D341Med (cell line): ENCODE data around the gene CFAP298.
"Not testable (repeated sequence)": the region's sequence is repeated elsewhere in the genome, so short reads cannot be mapped to it uniquely, and the experiment has no call there.

ENCODE experiments used
- DNase-seq: peaks from one replicate; pipeline ENCODE4 v3.0.0; 2012; ENCODE audit warnings: low spot score

The CFAP298 gene

DNA sequence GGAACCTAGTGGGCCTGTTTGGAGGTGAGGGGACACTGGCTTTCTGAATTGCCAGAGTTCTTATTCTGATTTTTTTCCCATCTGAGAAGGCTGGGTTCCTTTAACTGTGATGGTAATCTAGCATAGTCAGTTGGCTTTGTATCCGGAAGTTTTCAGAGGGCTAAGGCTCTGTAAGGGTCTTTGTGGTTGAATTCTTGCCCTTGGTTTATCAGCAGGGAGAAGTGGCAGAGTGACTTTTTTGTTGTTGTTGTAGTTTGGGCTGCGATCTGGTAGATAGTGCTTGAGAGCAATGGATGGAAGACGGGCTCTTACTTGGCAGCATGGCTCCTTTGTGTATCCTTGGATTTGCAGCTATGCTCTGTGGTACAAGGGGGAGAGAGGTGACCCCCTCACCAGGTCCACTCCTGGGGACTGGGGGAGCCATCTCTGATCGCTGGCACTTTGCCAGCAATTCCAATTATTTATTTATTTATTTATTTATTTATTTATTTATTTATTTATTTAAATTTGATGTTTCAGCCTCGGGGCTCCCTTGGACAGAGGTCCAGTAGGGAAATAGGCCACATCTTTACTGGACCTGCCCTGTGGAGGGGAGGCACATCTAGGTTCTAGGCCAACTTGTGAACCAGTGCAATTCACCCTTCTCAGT is 45.3 kb downstream of the CFAP298 start:
- DNase-seq: no peak

- DNase-seq: no peak
These were observed 46.2 kb downstream of the CFAP298 start for GRCh38 chr21:32565856-32566465.

DNA sequence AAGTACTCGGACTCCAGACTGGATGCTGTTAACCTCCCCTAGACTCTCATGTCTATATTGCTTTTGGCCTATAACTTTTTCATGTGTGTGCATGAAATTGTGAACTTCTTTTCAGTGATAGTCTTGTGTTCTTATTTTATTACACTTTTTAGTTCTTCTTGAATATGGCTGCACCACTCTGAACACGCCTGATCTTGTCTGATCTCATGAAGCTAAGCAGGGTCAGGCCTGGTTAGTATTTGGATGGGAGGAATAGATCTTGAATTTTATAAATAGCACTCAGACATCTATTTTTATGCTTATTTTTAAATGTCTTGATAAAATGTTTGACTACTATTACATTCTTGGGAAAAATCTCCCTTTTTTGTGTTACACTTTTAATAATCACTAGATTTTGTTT is 49.3 kb downstream of the CFAP298 start:
- DNase-seq: no peak

DNA sequence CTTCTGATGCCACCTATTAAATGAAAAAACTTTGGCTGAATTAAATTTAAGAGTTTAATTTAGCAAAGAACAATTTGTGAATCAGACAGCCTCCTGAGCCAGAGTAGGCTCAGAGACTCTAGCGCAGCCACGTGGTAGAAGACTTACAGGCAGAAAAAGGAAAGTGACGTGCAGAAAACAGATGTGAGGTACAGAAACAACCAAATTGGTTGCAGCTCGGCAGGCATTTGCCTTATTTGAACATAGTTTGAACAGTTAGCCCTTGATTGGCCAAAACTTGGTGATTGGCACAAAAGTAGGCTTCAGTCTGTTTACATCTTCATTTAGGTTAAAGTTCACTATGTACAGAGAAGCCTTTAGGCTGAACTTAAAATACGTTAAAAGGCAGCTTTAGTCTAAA is 49.8 kb downstream of the CFAP298 start:
- DNase-seq: no peak

DNA sequence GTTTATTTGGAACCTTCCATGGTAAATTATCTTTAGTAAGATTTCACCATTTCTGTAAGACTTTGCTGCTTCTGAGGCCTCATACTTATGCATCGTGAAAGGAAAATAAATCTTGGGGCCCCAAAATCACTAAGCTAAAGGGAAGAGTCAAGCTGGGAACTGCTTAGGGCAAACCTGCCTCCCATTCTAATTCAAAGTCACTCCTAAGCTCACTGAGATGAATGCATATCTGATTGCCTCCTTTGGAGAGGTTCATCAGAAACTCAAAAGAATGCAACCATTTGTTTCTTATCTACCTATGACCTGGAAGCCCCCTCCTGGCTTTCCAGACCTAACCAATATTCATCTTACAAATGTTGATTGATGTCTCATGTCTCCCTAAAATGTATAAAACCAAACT is 50.7 kb downstream of the CFAP298 start:
- not testable (repeated sequence) for DNase-seq

- no peak for DNase-seq
These were observed 51.3 kb downstream of the CFAP298 start for GRCh38 chr21:32560896-32561295.

DNA sequence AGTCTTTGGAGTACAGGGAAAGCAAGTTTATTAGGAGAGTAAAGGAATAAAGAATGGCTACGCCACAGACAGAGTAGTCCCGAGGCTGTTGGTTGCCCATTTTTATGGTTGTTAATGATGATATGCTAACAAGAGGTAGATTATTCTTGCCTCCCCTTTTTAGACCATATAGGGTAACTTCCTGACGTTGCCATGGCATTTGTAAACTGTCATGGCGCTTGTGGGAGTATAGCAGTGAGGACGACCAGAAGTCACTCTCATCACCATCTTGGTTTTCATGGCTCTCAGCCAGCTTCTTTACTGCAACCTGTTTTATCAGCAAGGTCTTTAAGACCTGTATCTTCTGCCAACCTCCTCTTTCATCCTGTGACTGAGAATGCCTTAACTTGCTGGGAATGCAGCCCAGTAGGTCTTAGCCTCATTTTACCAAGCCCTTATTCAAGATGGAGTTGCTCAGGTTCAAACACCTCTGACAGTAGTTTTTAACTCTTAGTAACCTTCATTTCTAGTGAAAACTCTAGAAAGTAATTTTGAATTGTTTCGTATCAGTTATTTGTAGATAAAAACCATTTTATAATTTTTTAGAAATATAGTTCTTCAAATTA is 53.1 kb downstream of the CFAP298 start:
- DNase-seq: no peak

GRCh38 chr21:32558106-32558505 is 54.1 kb downstream of the CFAP298 start:
- no peak for DNase-seq

DNA sequence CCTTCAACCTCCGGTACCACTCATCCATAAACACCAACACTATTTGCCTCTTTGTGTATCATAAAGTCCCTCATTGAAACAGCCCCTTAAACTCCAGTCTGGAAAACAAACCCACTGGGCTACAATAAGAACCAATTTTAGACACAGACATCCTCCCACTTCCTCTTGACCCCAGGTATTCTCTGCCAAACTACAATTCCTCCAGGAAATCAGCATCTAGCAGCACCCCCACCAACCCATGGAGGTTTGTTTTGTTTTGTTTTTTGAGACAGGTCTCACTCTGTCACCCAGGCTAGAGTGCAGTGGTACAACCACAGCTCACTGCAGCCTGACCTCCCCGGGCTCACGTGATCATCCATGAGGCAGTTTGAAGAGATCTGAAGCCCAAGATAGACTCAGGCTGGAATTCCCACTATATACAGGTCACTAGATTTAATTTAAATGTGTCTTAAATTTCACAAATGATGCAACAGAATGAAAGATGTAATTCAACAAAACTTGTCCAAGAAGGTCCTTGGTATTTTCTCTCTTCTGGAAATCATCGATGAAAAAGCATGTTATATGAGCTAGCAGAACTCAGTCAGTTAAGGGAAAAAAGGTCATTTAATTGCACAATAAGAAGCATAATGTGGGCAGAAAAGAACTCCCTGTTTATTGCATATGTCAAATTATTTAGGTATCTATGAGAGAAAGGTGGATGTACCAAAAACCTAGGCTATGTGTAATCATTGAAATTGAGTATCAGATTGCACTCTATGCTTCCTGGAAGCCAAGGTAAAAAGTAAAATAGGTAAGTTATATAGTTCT is 57.1 kb downstream of the CFAP298 start:
- no peak for DNase-seq

DNA sequence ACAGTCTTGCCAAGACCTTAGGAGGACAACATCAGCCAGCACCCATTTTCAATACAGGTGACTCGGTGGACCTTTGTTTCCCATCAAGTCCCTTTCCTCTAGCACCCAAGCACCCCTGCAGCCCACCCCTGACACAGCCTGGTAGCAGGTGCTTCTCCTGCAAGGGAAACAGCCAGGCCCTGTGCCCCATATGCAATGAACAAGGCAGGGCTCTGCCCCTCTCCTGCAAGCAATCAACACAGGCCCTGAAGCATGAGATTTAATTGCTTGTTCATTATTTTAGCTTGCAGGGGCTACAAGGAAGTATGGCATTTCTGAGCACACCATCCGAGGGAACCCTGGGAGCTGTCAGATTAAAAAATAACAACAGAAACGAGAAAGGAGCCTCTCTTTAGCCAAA is 62.3 kb downstream of the CFAP298 start:
- no peak for DNase-seq

DNA sequence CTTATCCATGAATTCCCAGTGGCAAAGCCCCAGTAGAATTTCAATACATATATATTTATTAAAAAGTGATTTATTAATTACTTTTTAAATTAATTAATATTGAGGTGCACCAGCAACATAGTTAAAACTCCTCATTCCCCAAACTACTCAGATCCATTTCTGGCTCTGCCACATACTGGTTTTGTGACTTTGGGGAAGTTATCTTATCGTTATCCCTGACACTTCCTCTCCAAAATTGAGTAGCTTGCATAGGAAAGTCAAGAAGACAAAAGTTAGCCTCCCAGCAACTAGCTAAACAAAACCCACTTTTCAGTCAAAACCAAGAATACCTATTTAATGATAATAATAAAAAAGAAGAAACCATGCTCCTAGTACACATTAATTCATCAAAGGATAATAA is 62.7 kb downstream of the CFAP298 start:
- no peak for DNase-seq
